ENCODE results near the gene SIAH1. TPM values are rescaled to one million over a fixed set of nuclear protein-coding genes. Genes with fewer than 3 reads are reported as not detected.

Gene SIAH1
- total RNA-seq, 1 experiment from 2014 or later: 22.7 TPM

GRCh38 chr16:48394355-48394703 lies 9.1 kb upstream of the SIAH1 start:
- no peaks in the 10 kb centered on the region for H4K20me1 ChIP-seq (ENCODE audit: insufficient read depth)
- BruUV-seq (replicated peaks): no TSS peak
- H3K4me2 ChIP-seq (ENCODE audit: low read length): no peak overlapping the region
- no peak for ATAC-seq
- H3K36me3 ChIP-seq (ENCODE audit: control insufficient read depth in 1 of 2, insufficient read depth in 2 of 2, low read length in 2 of 2): no peaks in the 10 kb centered on the region
- intact Hi-C loops (cut with micrococcal nuclease): no loop called here
- H3K4me1 ChIP-seq (ENCODE audit: control insufficient read depth in 1 of 2, insufficient read depth in 2 of 2, low read length in 2 of 2): peaks cover 0 to 9% of the 10 kb centered on the region in 2 experiments; a peak in 2 of 4 replicates
- no peak overlapping the region for H3K27ac ChIP-seq (ENCODE audit: low read depth, low read length)
- H3K79me2 ChIP-seq (ENCODE audit: insufficient read depth, low read length): no peaks in the 10 kb centered on the region
- no peaks in the 10 kb centered on the region for H3K9me3 ChIP-seq (ENCODE audit: control insufficient read depth in 1 of 2, insufficient read depth in 1 of 2, low read depth in 1 of 2, low read length in 2 of 2)
- RAD21 ChIA-PET (ENCODE audit: low non-redundant PET in 1 of 2, low total read pairs in 2 of 2, uncharacterized antibody in 2 of 2, unreplicated experiment in 2 of 2): no interaction called here
- no peak overlapping the region for H3K4me3 ChIP-seq (replicated peaks in 1 of 2; ENCODE audit: low read depth in 1 of 2, low read length in 2 of 2)
- CTCF ChIA-PET: no interaction called here
- no peak overlapping the region for H2AFZ ChIP-seq (ENCODE audit: low read depth, low read length, poor library complexity, severe bottlenecking)
- no peaks in the 10 kb centered on the region for H3K27me3 ChIP-seq (ENCODE audit: insufficient read depth, low read length)
- TF ChIP-seq SIN3A (IDR thresholded peaks at IDR 0.05; ENCODE audit: low read depth) (no peak), ZNF274 (IDR thresholded peaks at IDR 0.05; ENCODE audit: low read depth, low read length) (no peak), POLR2AphosphoS5 (IDR thresholded peaks at IDR 0.05; ENCODE audit: low read depth, low read length) (no peak), YY1 (IDR thresholded peaks at IDR 0.05; ENCODE audit: extremely low read depth, insufficient replicate concordance, low read depth, low read length) (no peak), JUND (IDR thresholded peaks at IDR 0.05) (no peak), ZBTB33 (IDR thresholded peaks at IDR 0.05; ENCODE audit: extremely low read depth, insufficient replicate concordance, low read length) (no peak), SRF (IDR thresholded peaks at IDR 0.05; ENCODE audit: low read depth) (no peak), ATF3 (IDR thresholded peaks at IDR 0.05) (no peak), TCF7L2 (IDR thresholded peaks at IDR 0.05; ENCODE audit: borderline replicate concordance, extremely low read depth, insufficient read depth, insufficient read length) (no peak), EZH2phosphoT487 (IDR thresholded peaks at IDR 0.05; ENCODE audit: borderline replicate concordance) (no peak)
- H3K9me2 ChIP-seq (ENCODE audit: insufficient read depth): no peaks in the 10 kb centered on the region
- H3K9ac ChIP-seq (ENCODE audit: low read length): no peak overlapping the region
- POLR2A ChIA-PET: no interaction called here
- no peak for DNase-seq (ENCODE audit: low read depth, low spot score)
